Measurements from ENCODE around the gene DNAH7. TPM values are rescaled to one million over a fixed set of nuclear protein-coding genes. Genes with fewer than 3 reads are reported as not detected.

The DNAH7 gene
- total RNA-seq, 6 donors from 2014 or later, result 1.6 to 33.5 (median 7.8) TPM

DNA sequence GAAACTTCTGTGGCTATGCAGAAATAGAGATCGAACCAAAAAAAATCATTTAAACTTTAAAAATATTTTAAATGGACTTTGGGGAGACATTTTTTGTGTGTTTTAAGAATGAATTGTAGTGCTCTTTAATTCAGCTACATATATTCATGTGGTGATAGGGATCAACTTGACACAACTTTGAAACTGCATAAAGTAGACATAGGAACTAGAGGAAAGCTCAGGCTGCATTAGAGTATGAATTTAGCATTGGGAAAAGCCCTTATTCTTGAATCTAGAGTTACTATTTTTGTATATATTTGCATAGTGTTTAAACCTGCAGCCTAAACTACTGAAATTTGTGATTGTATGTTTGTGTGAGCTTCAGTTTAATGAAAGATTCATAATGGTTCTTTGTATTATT lies 333.3 kb downstream of the DNAH7 start:
- Histone ChIP-seq H3K36me3 (peaks cover 0 to 11% (median 2%) of the 10 kb centered on the region in 4 donors), H3K27me3 (no peaks in the 10 kb centered on the region), H3K27ac (no peak overlapping the region), H3K4me3 (no peak overlapping the region), H3K4me1 (no peaks in the 10 kb centered on the region), H3K9me3 (no peaks in the 10 kb centered on the region)
- DNase-seq, result no peak
- no peak for ATAC-seq (ENCODE audit: low FRiP score in 2 of 2)
- WGBS, 2 donors, result 98 to 100% methylated on average over 1 of the region's 1 CpG
- TF ChIP-seq POLR2A (IDR thresholded peaks at IDR 0.05), result no peak
- TF ChIP-seq, protein P1, sequence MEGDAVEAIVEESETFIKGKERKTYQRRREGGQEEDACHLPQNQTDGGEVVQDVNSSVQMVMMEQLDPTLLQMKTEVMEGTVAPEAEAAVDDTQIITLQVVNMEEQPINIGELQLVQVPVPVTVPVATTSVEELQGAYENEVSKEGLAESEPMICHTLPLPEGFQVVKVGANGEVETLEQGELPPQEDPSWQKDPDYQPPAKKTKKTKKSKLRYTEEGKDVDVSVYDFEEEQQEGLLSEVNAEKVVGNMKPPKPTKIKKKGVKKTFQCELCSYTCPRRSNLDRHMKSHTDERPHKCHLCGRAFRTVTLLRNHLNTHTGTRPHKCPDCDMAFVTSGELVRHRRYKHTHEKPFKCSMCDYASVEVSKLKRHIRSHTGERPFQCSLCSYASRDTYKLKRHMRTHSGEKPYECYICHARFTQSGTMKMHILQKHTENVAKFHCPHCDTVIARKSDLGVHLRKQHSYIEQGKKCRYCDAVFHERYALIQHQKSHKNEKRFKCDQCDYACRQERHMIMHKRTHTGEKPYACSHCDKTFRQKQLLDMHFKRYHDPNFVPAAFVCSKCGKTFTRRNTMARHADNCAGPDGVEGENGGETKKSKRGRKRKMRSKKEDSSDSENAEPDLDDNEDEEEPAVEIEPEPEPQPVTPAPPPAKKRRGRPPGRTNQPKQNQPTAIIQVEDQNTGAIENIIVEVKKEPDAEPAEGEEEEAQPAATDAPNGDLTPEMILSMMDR (IDR thresholded peaks at IDR 0.05), result no peak
- TF ChIP-seq EP300 (IDR thresholded peaks at IDR 0.05), result no peak
- no peak for TF ChIP-seq POLR2AphosphoS5 (IDR thresholded peaks at IDR 0.05)

DNA sequence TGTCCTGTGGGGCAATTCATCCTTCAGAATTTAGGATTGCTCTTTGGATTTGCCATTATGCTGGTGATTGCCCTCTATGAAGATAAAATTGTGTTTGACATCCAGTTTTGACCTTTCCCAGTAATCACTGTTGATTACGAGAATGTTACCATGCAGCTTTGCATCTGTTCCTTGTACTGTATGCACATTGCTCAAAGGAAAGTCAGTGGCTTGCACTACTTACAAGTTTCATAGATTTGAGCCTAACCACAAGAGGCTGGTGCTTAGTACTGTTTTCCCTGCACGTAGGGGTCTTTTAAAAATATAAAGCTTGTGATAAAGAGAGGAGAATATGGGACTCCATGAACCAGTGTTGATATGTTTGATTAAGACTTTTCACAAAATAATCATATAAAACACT lies 333.7 kb downstream of the DNAH7 start:
- 89 to 93% methylated on average over 2 of the region's 2 CpGs for WGBS, 2 donors
- H3K9me3 ChIP-seq, result no peaks in the 10 kb centered on the region
- H3K4me3 ChIP-seq, result no peak overlapping the region
- ATAC-seq (ENCODE audit: low FRiP score in 2 of 2), result no peak
- TF ChIP-seq, protein P1 (IDR thresholded peaks at IDR 0.05), result no peak
- TF ChIP-seq POLR2AphosphoS5 (IDR thresholded peaks at IDR 0.05) (no peak), POLR2A (IDR thresholded peaks at IDR 0.05) (no peak), EP300 (IDR thresholded peaks at IDR 0.05) (no peak)
- DNase-seq, result no peak
- H3K4me1 ChIP-seq, result no peaks in the 10 kb centered on the region
- H3K27me3 ChIP-seq, result no peaks in the 10 kb centered on the region
- no peak overlapping the region for H3K27ac ChIP-seq
- H3K36me3 ChIP-seq, result peaks cover 0 to 14% (median 2%) of the 10 kb centered on the region in 4 donors

DNA sequence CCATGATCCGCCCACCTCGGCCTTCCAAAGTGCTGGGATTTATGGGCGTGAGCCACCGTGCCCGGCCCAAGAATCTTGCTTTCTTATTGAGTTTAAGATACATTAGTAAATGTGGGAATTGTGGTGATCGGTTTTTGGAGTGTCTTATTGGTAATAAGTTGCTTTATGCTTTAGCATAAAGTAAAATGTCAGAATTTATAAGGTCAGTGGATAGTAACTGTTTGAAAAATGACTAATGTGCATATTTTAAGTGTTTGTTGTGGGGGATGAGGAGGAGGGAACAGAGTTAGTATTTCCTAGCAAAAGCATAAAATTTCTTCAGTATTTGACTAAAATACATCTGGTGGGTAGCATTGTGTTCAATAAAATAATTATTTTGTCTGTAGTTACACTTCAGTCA lies 334.2 kb downstream of the DNAH7 start:
- H3K27me3 ChIP-seq, result no peaks in the 10 kb centered on the region
- no peak overlapping the region for H3K27ac ChIP-seq
- peaks cover 0 to 10% (median 2%) of the 10 kb centered on the region in 4 donors for H3K36me3 ChIP-seq

DNA sequence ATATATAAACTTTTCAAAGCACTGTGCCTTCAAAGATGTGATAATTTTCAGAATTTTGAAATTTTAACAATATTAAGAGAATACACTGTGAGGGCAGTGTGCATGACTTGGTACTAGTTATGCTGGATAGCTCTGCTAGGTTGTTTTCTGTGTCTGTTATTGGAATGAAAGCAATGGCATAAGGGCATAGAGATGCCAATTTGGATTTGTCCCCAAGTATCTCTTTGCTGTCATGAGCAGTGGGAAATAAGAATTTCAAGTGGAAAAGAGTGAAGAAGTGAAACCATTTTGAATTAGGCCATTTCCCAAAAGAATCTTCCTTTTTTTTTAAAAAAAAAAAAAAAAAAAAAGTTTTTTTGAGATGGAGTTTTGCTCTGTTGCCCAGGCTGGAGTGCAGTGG lies 334.8 kb downstream of the DNAH7 start:
- no peak overlapping the region for H3K27ac ChIP-seq
- TF ChIP-seq, protein P1 (IDR thresholded peaks at IDR 0.05), result no peak
- TF ChIP-seq EP300 (IDR thresholded peaks at IDR 0.05) (no peak), POLR2AphosphoS5 (IDR thresholded peaks at IDR 0.05) (no peak), POLR2A (IDR thresholded peaks at IDR 0.05) (no peak)
- no peak overlapping the region for H3K4me3 ChIP-seq
- no peaks in the 10 kb centered on the region for H3K4me1 ChIP-seq
- DNase-seq, result no peak
- no peaks in the 10 kb centered on the region for H3K9me3 ChIP-seq
- no peak for ATAC-seq (ENCODE audit: low FRiP score in 2 of 2)
- peaks cover 0 to 10% (median 2%) of the 10 kb centered on the region in 4 donors for H3K36me3 ChIP-seq
- H3K27me3 ChIP-seq, result no peaks in the 10 kb centered on the region

More for the DNA sequence above, 334.2 kb downstream of the DNAH7 start:
- ATAC-seq (ENCODE audit: low FRiP score in 2 of 2) (no peak), DNase-seq (no peak)
- Histone ChIP-seq H3K9me3 (no peaks in the 10 kb centered on the region), H3K4me1 (no peaks in the 10 kb centered on the region), H3K4me3 (no peak overlapping the region)
- TF ChIP-seq, protein P1 (IDR thresholded peaks at IDR 0.05), result no peak
- TF ChIP-seq POLR2AphosphoS5 (IDR thresholded peaks at IDR 0.05) (no peak), POLR2A (IDR thresholded peaks at IDR 0.05) (no peak), EP300 (IDR thresholded peaks at IDR 0.05) (no peak)
- 96% methylated on average over 6 of the region's 6 CpGs for WGBS, 2 donors

DNA sequence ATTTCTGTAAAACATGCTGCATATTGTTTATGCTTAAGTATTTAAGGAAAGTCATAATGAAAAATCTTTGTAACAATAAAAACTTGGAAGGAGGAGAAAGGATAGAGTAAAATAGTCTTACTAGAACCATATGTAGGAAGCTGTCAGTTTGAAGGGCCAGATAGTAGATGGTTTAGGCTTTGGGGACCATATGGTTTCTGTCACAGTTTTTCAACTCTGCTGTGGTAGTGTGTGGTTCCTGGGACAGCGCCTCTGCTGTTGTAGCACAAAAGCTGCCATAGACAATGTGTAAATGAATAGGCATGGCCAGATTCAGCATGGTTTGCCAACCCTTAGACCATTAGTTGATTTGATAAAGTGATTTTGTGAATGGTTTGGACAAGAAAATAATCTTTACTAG lies 336.1 kb downstream of the DNAH7 start:
- H3K9me3 ChIP-seq, result no peaks in the 10 kb centered on the region
- no peaks in the 10 kb centered on the region for H3K4me1 ChIP-seq
- H3K36me3 ChIP-seq, result peaks cover 0 to 10% (median 2%) of the 10 kb centered on the region in 4 donors
- H3K4me3 ChIP-seq, result no peak overlapping the region
- TF ChIP-seq EP300 (IDR thresholded peaks at IDR 0.05) (no peak), POLR2A (IDR thresholded peaks at IDR 0.05) (no peak), POLR2AphosphoS5 (IDR thresholded peaks at IDR 0.05) (no peak)
- TF ChIP-seq, protein P1 (IDR thresholded peaks at IDR 0.05), result no peak
- no peak for DNase-seq
- no peaks in the 10 kb centered on the region for H3K27me3 ChIP-seq
- no peak for ATAC-seq (ENCODE audit: low FRiP score in 2 of 2)
- 95 to 100% methylated on average over 1 of the region's 1 CpG for WGBS, 2 donors
- no peak overlapping the region for H3K27ac ChIP-seq
